NCI-H2081 (cell line): ENCODE results near the gene MKRN2OS.

Experiments used
- DNase-seq, 2 experiments: peaks; one replicate each; lab custom pipeline; 2025; lab: John Stamatoyannopoulos, UW

MKRN2OS gene

GRCh38 chr3:12545473-12545791 lies at the start of gene MKRN2OS:
MKRN2OS (minus strand) TSS chr3:12545499; CDS start chr3:12545464, 35 bp downstream.
- DNase-seq = no peak

- no peak for DNase-seq
Observed at GRCh38 chr3:12593473-12593872, 48.2 kb upstream of the MKRN2OS start.

GRCh38 chr3:12591997-12592715 lies 46.9 kb upstream of the MKRN2OS start:
- DNase-seq = no peak

- no peak for DNase-seq
Observed at GRCh38 chr3:12591456-12591855, 46.2 kb upstream of the MKRN2OS start.

GRCh38 chr3:12590096-12590495 lies 44.8 kb upstream of the MKRN2OS start:
- no peak for DNase-seq

- no peak for DNase-seq
Observed at GRCh38 chr3:12588039-12589009, 43.0 kb upstream of the MKRN2OS start.

- no peak for DNase-seq
Observed at GRCh38 chr3:12586403-12586802, 41.1 kb upstream of the MKRN2OS start.

GRCh38 chr3:12585970-12586369 lies 40.7 kb upstream of the MKRN2OS start:
- no peak for DNase-seq

- no peak for DNase-seq
Observed at GRCh38 chr3:12585181-12585580, 39.9 kb upstream of the MKRN2OS start.

GRCh38 chr3:12584083-12584482 lies 38.8 kb upstream of the MKRN2OS start:
- no peak for DNase-seq

- DNase-seq = no peak
Observed at GRCh38 chr3:12583280-12583679, 38.0 kb upstream of the MKRN2OS start.

GRCh38 chr3:12582730-12583129 lies 37.4 kb upstream of the MKRN2OS start:
- DNase-seq = no peak

GRCh38 chr3:12579905-12580304 lies 34.6 kb upstream of the MKRN2OS start:
- DNase-seq = no peak

- DNase-seq = no peak
Observed at GRCh38 chr3:12579456-12579855, 34.2 kb upstream of the MKRN2OS start.

GRCh38 chr3:12578742-12579141 lies 33.4 kb upstream of the MKRN2OS start:
- DNase-seq = no peak

- no peak for DNase-seq
Observed at GRCh38 chr3:12577379-12577778, 32.1 kb upstream of the MKRN2OS start.

GRCh38 chr3:12574661-12575060 lies 29.4 kb upstream of the MKRN2OS start:
- peak in 1 of 2 experiments; percentile 13 for DNase-seq

- DNase-seq = no peak
Observed at GRCh38 chr3:12574131-12574530, 28.8 kb upstream of the MKRN2OS start.

GRCh38 chr3:12571986-12572385 lies 26.7 kb upstream of the MKRN2OS start:
- no peak for DNase-seq

GRCh38 chr3:12569836-12570235 lies 24.5 kb upstream of the MKRN2OS start:
- DNase-seq = no peak

- DNase-seq = no peak
Observed at GRCh38 chr3:12568747-12569146, 23.4 kb upstream of the MKRN2OS start.

- no peak for DNase-seq
Observed at GRCh38 chr3:12566976-12567375, 21.7 kb upstream of the MKRN2OS start.

GRCh38 chr3:12562451-12562850 lies 17.2 kb upstream of the MKRN2OS start:
- DNase-seq = no peak
